Effector memory CD8-positive, alpha-beta T cell (primary cell): ENCODE data around the gene TMCC1.

ENCODE experiments used
- ATAC-seq: fragments of 150-1000 bp; cut with Tn5 transposase; replicated peaks from 2 replicates; pipeline ENCODE4 v1.10.0; 2021; ENCODE audit warnings: mild to moderate bottlenecking, moderate library complexity
- DNase-seq, 3 experiments: peaks; one replicate each; pipeline ENCODE4 v3.0.0; 2021
- H3K27ac Mint-ChIP-seq, 2 donors: one replicate each; pipeline ENCODE4 v1.8.0; 2022; ENCODE audit warnings: mild to moderate bottlenecking in 2 of 2, mixed read lengths in 2 of 2, moderate library complexity in 2 of 2
- H3K27me3 Mint-ChIP-seq, 2 donors: one replicate each; pipeline ENCODE4 v1.8.0; 2022; ENCODE audit warnings: mixed read lengths in 2 of 2
- H3K36me3 Mint-ChIP-seq: one replicate; pipeline ENCODE4 v1.8.0; 2022; ENCODE audit warnings: mild to moderate bottlenecking, moderate library complexity, mixed read lengths; ENCODE audit not compliant: insufficient read depth
- H3K4me1 Mint-ChIP-seq, 2 donors: one replicate each; pipeline ENCODE4 v1.8.0; 2022; ENCODE audit warnings: low read depth in 2 of 2, mixed read lengths in 2 of 2
- H3K4me3 Mint-ChIP-seq, 2 donors: one replicate each; pipeline ENCODE4 v1.8.0; 2022; ENCODE audit warnings: mild to moderate bottlenecking in 2 of 2, mixed read lengths in 2 of 2, moderate library complexity in 2 of 2
- H3K9me3 Mint-ChIP-seq, 2 donors: one replicate each; pipeline ENCODE4 v1.8.0; 2022; ENCODE audit warnings: mixed read lengths in 2 of 2

Gene TMCC1

GRCh38 chr3:129741794-129742193 is 151.7 kb downstream of the TMCC1 start:
- H3K27ac Mint-ChIP-seq = peak overlapping the region in 1 of 2 donors; percentile 1
- no peaks in the 10 kb centered on the region for H3K36me3 Mint-ChIP-seq
- ATAC-seq (no peak), DNase-seq (no peak)
- H3K9me3 Mint-ChIP-seq = no peaks in the 10 kb centered on the region
- H3K4me3 Mint-ChIP-seq = no peak overlapping the region
- no peaks in the 10 kb centered on the region for H3K27me3 Mint-ChIP-seq
- H3K4me1 Mint-ChIP-seq = peaks cover 3 to 23% of the 10 kb centered on the region in 2 donors

- H3K27ac Mint-ChIP-seq = no peak overlapping the region
- ATAC-seq (no peak), DNase-seq (no peak)
- no peak overlapping the region for H3K4me3 Mint-ChIP-seq
- no peaks in the 10 kb centered on the region for H3K9me3 Mint-ChIP-seq
- H3K4me1 Mint-ChIP-seq = peaks cover 3 to 18% of the 10 kb centered on the region in 2 donors
- H3K36me3 Mint-ChIP-seq = no peaks in the 10 kb centered on the region
- no peaks in the 10 kb centered on the region for H3K27me3 Mint-ChIP-seq
Measured at GRCh38 chr3:129740090-129740489, 153.4 kb downstream of the TMCC1 start.

- Mint-ChIP-seq H3K4me1 (peaks cover 3 to 18% of the 10 kb centered on the region in 2 donors), H3K4me3 (no peak overlapping the region), H3K27ac (no peak overlapping the region), H3K27me3 (no peaks in the 10 kb centered on the region), H3K36me3 (no peaks in the 10 kb centered on the region), H3K9me3 (no peaks in the 10 kb centered on the region)
- ATAC-seq (no peak), DNase-seq (no peak)
Measured at GRCh38 chr3:129739634-129740033, 153.9 kb downstream of the TMCC1 start.

DNA sequence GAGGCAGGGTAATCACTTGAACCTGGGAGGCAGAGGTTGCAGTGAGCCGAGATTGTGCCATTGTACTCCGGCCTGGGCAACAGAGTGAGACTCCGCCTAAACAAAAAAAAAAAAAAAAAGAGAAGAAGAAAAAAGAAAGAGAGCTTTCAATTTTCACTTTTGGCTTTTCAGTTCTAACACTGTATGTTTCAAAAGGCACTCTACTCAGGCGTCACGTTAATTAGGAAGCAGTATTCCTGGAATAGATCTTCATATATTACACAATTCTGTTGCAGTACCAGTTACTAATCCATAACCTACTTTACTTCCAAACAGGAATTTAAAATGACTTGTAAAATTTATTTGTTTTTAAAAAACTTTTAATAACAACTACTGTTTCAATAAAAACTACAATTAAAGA is 155.3 kb downstream of the TMCC1 start:
- Mint-ChIP-seq H3K27ac (no peak overlapping the region), H3K4me1 (peaks cover 3 to 17% of the 10 kb centered on the region in 2 donors), H3K36me3 (no peaks in the 10 kb centered on the region), H3K27me3 (no peaks in the 10 kb centered on the region), H3K4me3 (no peak overlapping the region), H3K9me3 (no peaks in the 10 kb centered on the region)
- ATAC-seq (no peak), DNase-seq (no peak)

DNA sequence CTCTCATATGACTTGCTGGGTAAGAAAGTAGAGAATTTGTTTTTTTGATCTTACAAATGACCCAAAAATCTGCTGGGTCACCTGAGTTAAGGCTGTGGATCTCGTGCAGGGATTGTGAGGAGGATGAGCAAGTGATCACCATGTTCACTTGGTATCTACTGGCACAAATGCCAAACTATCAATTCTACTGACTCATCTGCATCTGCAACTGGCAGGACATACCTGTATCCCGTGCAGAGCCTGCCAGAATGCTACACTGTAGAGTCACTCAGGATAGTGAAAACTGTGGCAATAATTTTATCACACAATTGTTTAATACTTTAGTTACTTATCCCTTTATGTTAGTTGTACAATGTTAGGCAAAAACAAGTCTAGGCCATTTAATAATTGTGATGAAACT is 157.4 kb downstream of the TMCC1 start:
- no peak for DNase-seq
- Mint-ChIP-seq H3K27ac (no peak overlapping the region), H3K4me3 (no peak overlapping the region), H3K4me1 (peaks cover 0 to 3% of the 10 kb centered on the region in 2 donors), H3K9me3 (no peaks in the 10 kb centered on the region), H3K27me3 (no peaks in the 10 kb centered on the region), H3K36me3 (no peaks in the 10 kb centered on the region)
- ATAC-seq = no peak

GRCh38 chr3:129735638-129736037 is 157.9 kb downstream of the TMCC1 start:
- no peak for ATAC-seq
- Mint-ChIP-seq H3K9me3 (no peaks in the 10 kb centered on the region), H3K27me3 (no peaks in the 10 kb centered on the region), H3K36me3 (no peaks in the 10 kb centered on the region), H3K4me3 (no peak overlapping the region), H3K4me1 (peaks cover 1 to 4% of the 10 kb centered on the region in 2 donors), H3K27ac (no peak overlapping the region)
- DNase-seq = no peak

- no peak for DNase-seq
- no peaks in the 10 kb centered on the region for H3K27me3 Mint-ChIP-seq
- no peak for ATAC-seq
- H3K9me3 Mint-ChIP-seq = no peaks in the 10 kb centered on the region
- H3K4me1 Mint-ChIP-seq = peaks cover 0 to 8% of the 10 kb centered on the region in 2 donors
- H3K27ac Mint-ChIP-seq = no peak overlapping the region
- no peak overlapping the region for H3K4me3 Mint-ChIP-seq
- H3K36me3 Mint-ChIP-seq = no peaks in the 10 kb centered on the region
Measured at GRCh38 chr3:129734449-129734848, 159.1 kb downstream of the TMCC1 start.

DNA sequence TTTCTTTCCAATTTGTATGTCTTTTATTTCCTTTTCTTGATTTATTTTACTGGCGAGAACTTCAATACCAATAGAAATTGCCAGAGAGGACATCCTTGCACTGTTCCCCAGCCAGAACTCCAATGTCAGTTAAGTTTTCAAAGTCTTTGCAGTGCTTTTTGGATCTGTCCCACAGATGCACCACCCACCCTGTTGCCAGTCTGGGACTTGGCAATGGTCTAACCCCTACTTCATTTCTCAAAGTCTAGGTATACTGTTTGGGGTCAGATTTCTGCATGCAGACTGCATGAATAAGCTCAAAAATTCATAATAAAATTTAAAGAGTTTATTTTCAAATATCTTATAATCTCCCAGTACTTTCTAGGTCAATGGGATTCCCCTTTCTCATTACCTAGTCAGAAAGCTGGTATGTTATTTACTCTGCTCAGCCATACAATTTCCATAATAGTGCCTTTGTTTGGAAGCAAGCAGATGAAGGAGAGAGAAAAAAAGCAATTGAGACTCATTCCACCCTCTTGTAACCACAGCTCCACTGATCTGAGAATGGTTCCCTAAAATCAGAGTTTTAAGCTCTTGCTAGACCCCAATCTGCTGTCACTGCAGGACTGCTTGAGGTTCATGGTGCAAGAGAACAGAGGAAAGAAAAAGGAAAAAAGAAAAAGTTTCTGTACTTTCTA is 161.2 kb downstream of the TMCC1 start:
- H3K27ac Mint-ChIP-seq = no peak overlapping the region
- no peaks in the 10 kb centered on the region for H3K27me3 Mint-ChIP-seq
- no peaks in the 10 kb centered on the region for H3K36me3 Mint-ChIP-seq
- ATAC-seq (no peak), DNase-seq (no peak)
- peaks cover 0 to 8% of the 10 kb centered on the region in 2 donors for H3K4me1 Mint-ChIP-seq
- H3K4me3 Mint-ChIP-seq = no peak overlapping the region
- no peaks in the 10 kb centered on the region for H3K9me3 Mint-ChIP-seq

DNA sequence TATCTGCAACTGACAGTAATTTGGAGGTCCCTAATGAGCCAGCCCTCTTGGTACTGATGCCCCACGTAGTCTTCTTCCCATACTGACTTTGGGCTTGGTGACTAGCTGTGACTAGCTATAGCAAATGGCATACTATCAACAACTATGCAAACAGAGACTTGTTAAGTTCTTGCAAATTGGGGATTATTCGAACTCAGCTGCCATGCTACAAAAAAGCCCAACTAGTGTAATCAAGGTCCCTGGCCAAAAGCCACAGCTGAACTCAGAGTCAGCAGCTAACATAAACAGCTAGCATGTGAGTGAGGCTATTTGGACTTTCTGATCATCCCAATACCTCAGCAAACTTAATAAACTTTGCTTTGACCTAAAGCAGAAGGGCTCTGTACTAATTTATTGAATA is 165.8 kb downstream of the TMCC1 start:
- no peak overlapping the region for H3K4me3 Mint-ChIP-seq
- no peak for DNase-seq
- ATAC-seq = no peak
- H3K27ac Mint-ChIP-seq = no peak overlapping the region
- peaks cover 0 to 8% of the 10 kb centered on the region in 2 donors for H3K4me1 Mint-ChIP-seq
- H3K36me3 Mint-ChIP-seq = no peaks in the 10 kb centered on the region
- H3K9me3 Mint-ChIP-seq = no peaks in the 10 kb centered on the region
- H3K27me3 Mint-ChIP-seq = no peaks in the 10 kb centered on the region

DNA sequence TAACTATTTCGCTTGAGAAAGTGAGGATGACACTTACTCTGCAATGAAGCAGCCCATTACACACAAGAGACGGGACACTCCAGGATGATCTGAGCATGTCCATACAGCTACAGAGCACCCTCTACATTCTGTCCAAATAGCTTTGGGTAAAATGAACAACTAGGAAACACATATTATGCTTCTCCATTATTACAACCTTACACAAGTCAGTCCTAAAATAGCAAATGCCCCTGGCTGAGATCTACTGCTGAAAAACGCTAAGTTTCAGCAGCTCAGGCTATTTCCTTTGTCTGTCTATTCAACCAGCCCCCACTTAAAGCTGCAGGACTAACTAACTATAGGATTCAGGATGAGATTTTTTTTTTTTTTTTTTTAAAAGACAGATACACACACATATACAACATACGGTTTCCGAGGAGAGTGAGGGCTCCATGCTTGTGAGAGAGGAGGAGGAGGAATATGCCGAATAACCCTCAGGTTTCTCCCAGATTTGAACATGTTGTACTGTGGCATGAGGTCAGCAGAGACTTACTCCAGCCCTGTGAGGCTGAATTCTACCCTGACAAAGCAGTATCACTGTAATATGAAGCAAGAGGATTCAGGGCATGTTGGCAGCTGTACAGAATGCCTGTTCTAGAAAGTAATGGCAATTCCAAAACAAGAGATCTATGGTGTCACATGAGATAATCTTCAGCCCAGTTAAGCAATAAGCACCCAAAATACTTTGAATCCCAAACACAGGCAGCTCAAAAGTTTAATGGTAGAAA is 169.8 kb downstream of the TMCC1 start:
- Mint-ChIP-seq H3K4me3 (no peak overlapping the region), H3K4me1 (peaks cover 1 to 4% of the 10 kb centered on the region in 2 donors), H3K27me3 (no peaks in the 10 kb centered on the region), H3K36me3 (peaks cover 2% of the 10 kb centered on the region), H3K9me3 (no peaks in the 10 kb centered on the region), H3K27ac (peak overlapping the region in 1 of 2 donors; percentile 2)
- no peak for ATAC-seq
- DNase-seq = no peak

- DNase-seq = no peak
Measured at GRCh38 chr3:129722527-129722926, 171.0 kb downstream of the TMCC1 start.

DNA sequence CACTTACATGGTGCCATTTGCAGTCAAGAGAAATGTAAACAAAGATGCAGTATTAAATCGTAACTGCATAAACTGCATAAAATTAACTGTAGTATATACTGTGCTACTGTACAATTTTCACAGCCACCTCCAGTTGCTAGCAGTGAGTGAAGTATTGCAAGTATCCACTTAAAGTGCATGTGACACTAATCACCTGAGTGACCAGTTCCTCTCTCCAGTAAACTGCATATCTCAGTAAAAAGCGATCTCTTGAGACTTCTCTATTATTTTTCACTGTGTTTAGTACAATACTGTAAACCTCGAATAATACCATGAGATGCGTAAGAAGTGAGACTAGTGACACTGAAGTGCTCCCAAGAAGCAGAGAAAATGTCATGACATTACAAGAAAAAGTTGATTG is 175.3 kb downstream of the TMCC1 start:
- no peak overlapping the region for H3K27ac Mint-ChIP-seq
- no peak for ATAC-seq
- DNase-seq = no peak
- H3K4me3 Mint-ChIP-seq = no peak overlapping the region
- H3K36me3 Mint-ChIP-seq = peaks cover 2% of the 10 kb centered on the region
- peaks cover 1 to 4% of the 10 kb centered on the region in 2 donors for H3K4me1 Mint-ChIP-seq
- no peaks in the 10 kb centered on the region for H3K9me3 Mint-ChIP-seq
- no peaks in the 10 kb centered on the region for H3K27me3 Mint-ChIP-seq

More at GRCh38 chr3:129722527-129722926, 171.0 kb downstream of the TMCC1 start:
- Mint-ChIP-seq H3K27ac (no peak overlapping the region), H3K9me3 (no peaks in the 10 kb centered on the region), H3K27me3 (no peaks in the 10 kb centered on the region), H3K4me1 (peaks cover 1 to 4% of the 10 kb centered on the region in 2 donors), H3K4me3 (no peak overlapping the region), H3K36me3 (peaks cover 2% of the 10 kb centered on the region)
- ATAC-seq = no peak

DNA sequence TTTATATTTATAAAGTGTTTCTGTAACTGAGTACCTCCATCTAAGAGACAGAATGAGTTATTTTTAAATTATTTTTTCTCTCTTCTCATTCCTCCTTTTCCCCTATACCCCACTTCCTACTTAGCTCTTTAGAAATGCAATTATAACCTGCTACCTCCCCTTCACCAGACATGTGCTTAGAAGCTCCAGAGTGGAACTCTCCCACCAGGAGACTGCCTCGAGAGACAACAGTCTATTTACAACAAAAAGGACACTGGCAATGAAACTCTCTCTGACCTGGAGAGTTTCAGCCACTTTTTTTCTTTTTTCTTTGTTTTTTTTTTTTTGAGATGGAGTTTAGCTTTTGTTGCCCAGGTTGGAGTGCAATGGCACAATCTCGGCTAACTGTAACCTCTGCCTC is 177.7 kb downstream of the TMCC1 start:
- Mint-ChIP-seq H3K27me3 (no peaks in the 10 kb centered on the region), H3K4me1 (peaks cover 0 to 4% of the 10 kb centered on the region in 2 donors), H3K36me3 (no peaks in the 10 kb centered on the region), H3K27ac (peak overlapping the region in 1 of 2 donors; percentile 50), H3K4me3 (no peak overlapping the region), H3K9me3 (no peaks in the 10 kb centered on the region)
- ATAC-seq = no peak
- DNase-seq = no peak

GRCh38 chr3:129708328-129708861 is 185.1 kb downstream of the TMCC1 start:
- ATAC-seq = no peak
- Mint-ChIP-seq H3K36me3 (no peaks in the 10 kb centered on the region), H3K27ac (no peak overlapping the region), H3K4me3 (no peak overlapping the region), H3K27me3 (no peaks in the 10 kb centered on the region), H3K4me1 (peaks cover 2 to 4% of the 10 kb centered on the region in 2 donors), H3K9me3 (no peaks in the 10 kb centered on the region)
- no peak for DNase-seq
